B cell (primary cell): ENCODE measurements around the gene SLC25A31. TPM values are rescaled to one million over a fixed set of nuclear protein-coding genes. Genes with fewer than 3 reads are reported as not detected.
A peak's percentile ranks its signal among the peaks of the same experiment; 100 is the strongest.

Source experiments
- ATAC-seq: fragments of 200-7000 bp; cut with Tn5 transposase; one replicate; pipeline ENCODE4 v1.10.0; 2021; ENCODE audit warnings: low read depth, mild to moderate bottlenecking, moderate number of reproducible peaks, moderate library complexity
- CTCF ChIA-PET: fragments of 350-600 bp; sonication (Branson Sonifier 250); formaldehyde crosslinking; loops from one replicate; lab custom pipeline; 2021; ENCODE audit warnings: antibody characterized with exemption, inconsistent platforms; lab: Charles Lee
- POLR2A ChIA-PET: fragments of 350-600 bp; sonication (Branson Sonifier 250); formaldehyde crosslinking; loops from one replicate; lab custom pipeline; 2021; ENCODE audit warnings: antibody characterized with exemption; lab: Charles Lee
- DNase-seq: peaks from one replicate; pipeline ENCODE4 v3.0.0; 2013
- H2AFZ ChIP-seq: 2 replicates; pipeline ENCODE4 v1.6.1; 2012; ENCODE audit warnings: mild to moderate bottlenecking, low read depth, low read length; ENCODE audit not compliant: insufficient read depth, poor library complexity, severe bottlenecking
- H3K27ac ChIP-seq, 2 donors: 1 replicate in 1 of 2; 2 replicates in 1 of 2; pipeline ENCODE4 v1.5.1; 2012 to 2013; ENCODE audit warnings: low read length in 2 of 2, mild to moderate bottlenecking in 2 of 2, moderate library complexity in 1 of 2
- H3K27me3 ChIP-seq, 4 experiments: fragments of 200-600 bp in 1 of 4; sonication (generic) in 1 of 4; replicated peaks in 1 of 4; 1 replicate in 2 of 4; 2 replicates in 2 of 4; pipeline versions ENCODE4 v1.6.1 to v1.7.0; 2013 to 2016; ENCODE audit warnings: low read length in 3 of 4, mild to moderate bottlenecking in 2 of 4, mixed read lengths in 1 of 4, moderate library complexity in 1 of 4; ENCODE audit not compliant: insufficient read depth in 4 of 4, control insufficient read depth in 3 of 4; ENCODE audit errors: control extremely low read depth in 1 of 4
- H3K36me3 ChIP-seq, 2 experiments: replicated peaks in 1 of 2; 1 replicate in 1 of 2; 2 replicates in 1 of 2; pipeline versions ENCODE4 v1.6.1 to v1.7.1; 2013; ENCODE audit warnings: low read length in 1 of 2; ENCODE audit not compliant: insufficient read depth in 2 of 2, control insufficient read depth in 1 of 2; ENCODE audit errors: control extremely low read depth in 1 of 2, extremely low read depth in 1 of 2
- H3K4me1 ChIP-seq, 2 donors: fragments of 200-600 bp in 1 of 2; sonication (generic) in 1 of 2; 1 replicate in 1 of 2; 2 replicates in 1 of 2; pipeline versions ENCODE4 v1.5.1 to v1.6.1; 2013 to 2017; ENCODE audit warnings: low read length in 2 of 2; ENCODE audit not compliant: control insufficient read depth in 2 of 2, insufficient read depth in 2 of 2
- H3K4me2 ChIP-seq: replicated peaks from 2 replicates; pipeline ENCODE3; 2012; ENCODE audit warnings: mild to moderate bottlenecking, low read depth, low read length; ENCODE audit not compliant: poor library complexity, severe bottlenecking
- H3K4me3 ChIP-seq, 5 experiments: fragments of 200-600 bp in 1 of 5; sonication (generic) in 1 of 5; 1 replicate in 3 of 5; 2 replicates in 2 of 5; pipeline versions ENCODE4 v1.5.1 to v1.7.0; 2011 to 2016; ENCODE audit warnings: low read length in 4 of 5, mild to moderate bottlenecking in 4 of 5, low read depth in 2 of 5, control low read depth in 1 of 5, moderate library complexity in 1 of 5; ENCODE audit not compliant: insufficient read depth in 1 of 5; ENCODE audit errors: control extremely low read depth in 1 of 5, extremely low read depth in 1 of 5
- H3K79me2 ChIP-seq: fragments of 200-600 bp; sonication (generic); one replicate; pipeline ENCODE4 v1.6.0; 2016; ENCODE audit warnings: low read length; ENCODE audit not compliant: control insufficient read depth, insufficient read depth
- H3K9ac ChIP-seq: fragments of 200-600 bp; sonication (generic); 2 replicates; pipeline ENCODE4 v1.6.1; 2017; ENCODE audit warnings: mild to moderate bottlenecking, low read length, moderate library complexity
- H3K9me3 ChIP-seq, 3 donors: one replicate each; pipeline versions ENCODE4 v1.6.1 to v1.7.1; 2013; ENCODE audit warnings: low read length in 2 of 3; ENCODE audit not compliant: control insufficient read depth in 2 of 3, insufficient read depth in 1 of 3; ENCODE audit errors: control extremely low read depth in 1 of 3
- H4K20me1 ChIP-seq: 2 replicates; pipeline ENCODE4 v1.6.0; 2012; ENCODE audit warnings: mild to moderate bottlenecking, low read length; ENCODE audit not compliant: insufficient read depth, control insufficient read depth, poor library complexity, severe bottlenecking
- H3K27ac Mint-ChIP-seq: one replicate; pipeline ENCODE4 v1.8.0; 2021; ENCODE audit warnings: mixed read lengths
- H3K27me3 Mint-ChIP-seq: one replicate; pipeline ENCODE4 v1.8.0; 2021; ENCODE audit warnings: mixed read lengths
- H3K4me1 Mint-ChIP-seq: one replicate; pipeline ENCODE4 v1.8.0; 2021; ENCODE audit warnings: mixed read lengths
- H3K4me3 Mint-ChIP-seq: one replicate; pipeline ENCODE4 v1.8.0; 2021; ENCODE audit warnings: mixed read lengths
- H3K9me3 Mint-ChIP-seq: one replicate; pipeline ENCODE4 v1.8.0; 2022; ENCODE audit warnings: mixed read lengths; ENCODE audit not compliant: insufficient read depth
- EZH2 ChIP-seq: IDR thresholded peaks from 2 replicates; pipeline ENCODE4 v1.6.1; 2012; ENCODE audit warnings: borderline replicate concordance, low read depth, mild to moderate bottlenecking, moderate library complexity, low read length; ENCODE audit not compliant: insufficient read depth, poor library complexity, severe bottlenecking
- WGBS: methylation state at CpG from one replicate; pipeline ENCODE4 v1.1.5; 2013; ENCODE audit warnings: missing lambda C conversion rate; ENCODE audit not compliant: insufficient coverage; 5-methylcytosine and 5-hydroxymethylcytosine counted together
- intact Hi-C: fragments of 100-400 bp; cut with micrococcal nuclease; formaldehyde crosslinking; loops from one replicate; pipeline ENCODE4 v1.10.0; 2022
- polyA plus RNA-seq: library from polyadenylated mRNA; depleted of rRNA; stranded (reverse); fragments of >200 nt; gene quantifications from 2 replicates; pipeline ENCODE4 v1.2.3, GENCODE V29; 2012
- total RNA-seq, 2 donors: library from RNA; stranded (reverse); fragments of 120-200 nt in 1 of 2; gene quantifications; 1 replicate in 1 of 2; 2 replicates in 1 of 2; pipeline versions ENCODE4 v1.2.3 to v1.2.4, GENCODE V29; 2013 to 2022
- TF ChIP-seq, protein P1 (sequence below): fragments of 200-600 bp; IDR thresholded peaks from one replicate; pipeline ENCODE4 v1.8.0; 2022; ENCODE audit warnings: antibody characterized with exemption, mild to moderate bottlenecking

SLC25A31 gene
- total and polyA plus RNA-seq, 2 donors (not counting 1 experiment from before 2014, with no cell fraction given) = not detected

DNA sequence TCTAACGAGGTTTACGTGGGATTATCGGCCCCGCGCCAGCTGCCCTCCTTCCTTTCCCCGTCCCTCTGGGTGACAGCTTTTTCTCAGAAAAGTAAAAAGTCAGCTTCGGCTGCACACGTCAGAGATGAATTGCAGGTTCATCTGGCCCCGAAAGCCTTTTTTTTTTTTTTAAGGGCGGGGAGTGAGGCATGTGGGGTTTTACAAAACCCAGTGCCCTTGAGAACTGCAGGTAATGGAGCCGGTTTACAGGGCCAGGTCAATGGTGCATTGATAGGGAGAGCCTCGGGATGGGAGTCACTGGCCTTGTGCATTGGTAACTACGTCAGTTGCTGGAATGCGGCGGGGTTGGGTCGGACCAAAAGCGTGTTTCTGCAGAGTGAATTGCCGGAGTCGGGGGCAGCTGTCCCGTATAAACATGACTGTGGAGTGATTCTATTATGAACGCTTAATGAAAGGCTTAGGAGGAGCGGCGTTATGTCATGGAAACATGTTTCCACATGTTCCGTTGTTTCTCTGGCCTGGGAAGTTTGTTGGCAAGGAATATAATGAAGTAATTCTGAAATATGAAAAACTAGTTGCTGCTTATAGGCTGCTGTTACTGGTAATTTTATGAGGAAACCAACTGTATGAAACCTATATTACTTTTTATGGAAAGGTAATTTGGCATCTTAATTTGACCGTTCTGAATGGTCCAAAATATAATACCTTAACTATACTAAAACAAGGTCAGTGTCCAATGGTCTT, 53.0 kb downstream of the SLC25A31 start:
- DNase-seq (no peak), ATAC-seq (peak; percentile 28)
- Histone ChIP-seq H3K36me3 (no peaks in the 10 kb centered on the region), H3K9ac (peak overlapping the region; percentile 62), H2AFZ (peak overlapping the region; percentile 72), H3K4me1 (peaks cover 21% of the 10 kb centered on the region in 2 donors), H3K9me3 (peaks cover 0 to 15% (median 0%) of the 10 kb centered on the region in 3 donors), H3K4me3 (peak overlapping the region in 4 of 5 experiments; percentile 41 to 66 (median 58)), H4K20me1 (no peaks in the 10 kb centered on the region), H3K27ac (no peak overlapping the region), H3K79me2 (no peaks in the 10 kb centered on the region), H3K4me2 (peak overlapping the region; percentile 89), H3K27me3 (peaks cover 2 to 44% (median 32%) of the 10 kb centered on the region in 4 experiments)
- WGBS = 23% methylated on average over 19 of the region's 25 CpGs
- intact Hi-C loops = no loop called here
- Mint-ChIP-seq H3K27ac (no peak overlapping the region), H3K9me3 (no peaks in the 10 kb centered on the region), H3K4me1 (peaks cover 20% of the 10 kb centered on the region), H3K4me3 (peak overlapping the region; percentile 97), H3K27me3 (peaks cover 43% of the 10 kb centered on the region)
- CTCF ChIA-PET = no interaction called here
- POLR2A ChIA-PET = interaction anchor here (0.5 kb wide), 1 partner anchor 27 kb away, joined by 4 read pairs; no protein-coding TSS in a partner anchor
- TF ChIP-seq, protein P1, sequence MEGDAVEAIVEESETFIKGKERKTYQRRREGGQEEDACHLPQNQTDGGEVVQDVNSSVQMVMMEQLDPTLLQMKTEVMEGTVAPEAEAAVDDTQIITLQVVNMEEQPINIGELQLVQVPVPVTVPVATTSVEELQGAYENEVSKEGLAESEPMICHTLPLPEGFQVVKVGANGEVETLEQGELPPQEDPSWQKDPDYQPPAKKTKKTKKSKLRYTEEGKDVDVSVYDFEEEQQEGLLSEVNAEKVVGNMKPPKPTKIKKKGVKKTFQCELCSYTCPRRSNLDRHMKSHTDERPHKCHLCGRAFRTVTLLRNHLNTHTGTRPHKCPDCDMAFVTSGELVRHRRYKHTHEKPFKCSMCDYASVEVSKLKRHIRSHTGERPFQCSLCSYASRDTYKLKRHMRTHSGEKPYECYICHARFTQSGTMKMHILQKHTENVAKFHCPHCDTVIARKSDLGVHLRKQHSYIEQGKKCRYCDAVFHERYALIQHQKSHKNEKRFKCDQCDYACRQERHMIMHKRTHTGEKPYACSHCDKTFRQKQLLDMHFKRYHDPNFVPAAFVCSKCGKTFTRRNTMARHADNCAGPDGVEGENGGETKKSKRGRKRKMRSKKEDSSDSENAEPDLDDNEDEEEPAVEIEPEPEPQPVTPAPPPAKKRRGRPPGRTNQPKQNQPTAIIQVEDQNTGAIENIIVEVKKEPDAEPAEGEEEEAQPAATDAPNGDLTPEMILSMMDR = no peak
- TF ChIP-seq EZH2 = no peak
